Ammon's horn (tissue), 1 donor: ENCODE data around the gene KLHL28.
"Not testable (repeated sequence)": the region's sequence is repeated elsewhere in the genome, so short reads cannot be mapped to it uniquely, and the experiment has no call there.

ENCODE experiments used
- DNase-seq: peaks from one replicate; pipeline ENCODE4 v3.0.0-alpha.2; 2016; ENCODE audit warnings: low spot score

The KLHL28 gene

GRCh38 chr14:44896275-44897040, 65.3 kb downstream of the KLHL28 start:
- no peak for DNase-seq

- DNase-seq = no peak
These were observed 66.0 kb downstream of the KLHL28 start for GRCh38 chr14:44895716-44896115.

- no peak for DNase-seq
These were observed 68.2 kb downstream of the KLHL28 start for GRCh38 chr14:44893535-44893934.

DNA sequence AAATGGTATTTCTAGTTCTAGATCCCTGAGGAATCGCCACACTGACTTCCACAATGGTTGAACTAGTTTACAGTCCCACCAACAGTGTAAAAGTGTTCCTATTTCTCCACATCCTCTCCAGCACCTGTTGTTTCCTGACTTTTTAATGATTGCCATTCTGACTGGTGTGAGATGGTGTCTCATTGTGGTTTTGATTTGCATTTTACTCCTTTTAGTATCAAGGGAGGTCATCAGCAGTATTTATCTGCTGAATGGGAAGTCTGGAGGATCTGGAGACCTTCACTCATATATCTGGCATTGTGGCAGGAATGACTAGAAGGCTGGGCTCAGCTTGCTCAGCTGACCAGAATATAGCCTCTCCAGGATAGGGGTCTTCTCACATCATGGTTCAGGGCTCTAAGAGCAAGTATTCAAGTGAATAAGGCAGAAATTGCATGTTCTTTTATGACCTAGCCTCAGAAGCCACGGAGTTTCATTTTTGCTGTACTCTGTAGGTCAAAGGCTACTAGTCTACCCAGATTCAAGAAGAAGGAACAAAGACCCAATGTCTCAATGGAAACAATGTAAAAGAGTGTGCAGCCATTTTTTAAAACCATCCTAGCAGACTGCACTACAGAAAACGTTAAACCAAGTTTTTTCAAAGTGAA, 69.9 kb downstream of the KLHL28 start:
- not testable (repeated sequence) for DNase-seq

GRCh38 chr14:44889595-44890471, 71.9 kb downstream of the KLHL28 start:
- DNase-seq = no peak

DNA sequence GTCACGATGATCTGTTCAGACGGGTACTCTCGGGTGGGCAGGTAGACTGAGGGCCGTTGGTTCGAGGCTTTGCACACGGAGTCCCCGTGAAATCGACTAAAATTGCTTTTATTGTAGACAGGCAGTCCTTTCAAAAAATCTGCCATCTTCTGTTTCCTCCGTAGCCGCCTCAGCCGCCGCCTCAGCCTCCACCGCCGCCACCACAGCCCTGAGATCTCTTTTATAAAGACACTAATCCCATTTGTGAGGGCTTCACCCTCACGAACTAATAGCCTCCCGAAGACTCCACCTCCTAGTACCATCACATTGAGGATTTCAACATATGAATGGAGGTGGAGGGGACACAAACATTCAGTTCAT, 74.2 kb downstream of the KLHL28 start:
- no peak for DNase-seq

GRCh38 chr14:44886860-44887595, 74.7 kb downstream of the KLHL28 start:
- DNase-seq = no peak

GRCh38 chr14:44880791-44881190, 81.0 kb downstream of the KLHL28 start:
- DNase-seq = no peak
